Stimulated activated effector memory CD8-positive, alpha-beta T cell treated with anti-CD3 and anti-CD28 coated beads, Interleukin-12 subunit alpha, Interleukin-12 subunit beta, amount 100 ng/mL, for 72 hours (primary cell): ENCODE data around the gene MAN2C1.
A peak's percentile ranks its signal among the peaks of the same experiment; 100 is the strongest.
"Not testable (repeated sequence)": the region's sequence is repeated elsewhere in the genome, so short reads cannot be mapped to it uniquely, and the experiment has no call there.

Source experiments
- ATAC-seq: fragments of 150-1000 bp; cut with Tn5 transposase; 2 replicates; pipeline ENCODE4 v1.10.0; 2021
- DNase-seq, 2 donors: peaks; one replicate each; pipeline ENCODE4 v3.0.0; 2021 to 2022; ENCODE audit warnings: low spot score in 2 of 2
- H3K27ac Mint-ChIP-seq: one replicate; pipeline ENCODE4 v1.8.0; 2022; ENCODE audit warnings: mild to moderate bottlenecking, mixed read lengths
- H3K36me3 Mint-ChIP-seq: one replicate; pipeline ENCODE4 v1.8.0; 2022; ENCODE audit warnings: mild to moderate bottlenecking, mixed read lengths
- H3K4me1 Mint-ChIP-seq: one replicate; pipeline ENCODE4 v1.8.0; 2022; ENCODE audit warnings: mixed read lengths
- H3K4me3 Mint-ChIP-seq: one replicate; pipeline ENCODE4 v1.8.0; 2022; ENCODE audit warnings: mild to moderate bottlenecking, mixed read lengths
- H3K9me3 Mint-ChIP-seq: one replicate; pipeline ENCODE4 v1.8.0; 2022; ENCODE audit warnings: mixed read lengths

MAN2C1 gene

DNA sequence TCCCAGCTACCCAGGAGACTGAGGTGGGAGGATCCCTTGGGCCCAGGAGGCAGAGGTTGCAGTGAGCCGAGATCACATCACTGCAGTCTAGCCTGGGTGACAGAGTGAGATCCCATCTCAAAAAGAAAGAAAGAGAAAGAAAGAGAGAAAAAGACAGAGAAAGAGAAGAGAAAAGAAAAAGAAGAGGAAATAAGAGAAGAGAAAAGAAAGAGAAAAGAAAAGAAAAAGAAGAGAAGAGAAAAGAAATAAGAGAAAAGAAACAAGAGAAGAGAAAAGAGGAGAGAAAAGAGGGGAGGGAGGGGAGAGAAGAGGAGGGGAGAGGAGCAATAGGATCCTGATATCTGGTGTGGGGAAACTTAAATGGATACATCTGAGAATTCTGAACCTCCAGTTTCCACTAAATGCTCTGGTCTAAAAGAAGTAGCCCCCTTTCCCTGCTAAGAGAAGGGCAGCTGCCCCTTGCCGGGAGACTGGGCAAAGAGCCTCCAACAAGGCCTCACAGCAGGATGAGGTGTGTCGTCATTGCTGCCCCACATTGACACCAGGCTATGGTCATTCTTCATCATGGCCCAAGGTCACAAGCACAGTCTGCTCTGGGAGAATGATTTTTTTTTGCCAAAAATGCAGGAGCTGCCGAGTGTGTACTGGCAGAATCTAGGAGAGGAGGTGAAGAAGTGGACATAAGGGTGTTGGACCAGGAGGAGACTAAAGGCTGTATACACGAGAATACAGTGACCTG, 53.7 kb downstream of the MAN2C1 start:
- Mint-ChIP-seq H3K4me3 (no peak overlapping the region), H3K4me1 (peaks cover 15% of the 10 kb centered on the region), H3K36me3 (no peaks in the 10 kb centered on the region), H3K9me3 (no peaks in the 10 kb centered on the region), H3K27ac (no peak overlapping the region)
- no peak for DNase-seq
- ATAC-seq, result no peak

DNA sequence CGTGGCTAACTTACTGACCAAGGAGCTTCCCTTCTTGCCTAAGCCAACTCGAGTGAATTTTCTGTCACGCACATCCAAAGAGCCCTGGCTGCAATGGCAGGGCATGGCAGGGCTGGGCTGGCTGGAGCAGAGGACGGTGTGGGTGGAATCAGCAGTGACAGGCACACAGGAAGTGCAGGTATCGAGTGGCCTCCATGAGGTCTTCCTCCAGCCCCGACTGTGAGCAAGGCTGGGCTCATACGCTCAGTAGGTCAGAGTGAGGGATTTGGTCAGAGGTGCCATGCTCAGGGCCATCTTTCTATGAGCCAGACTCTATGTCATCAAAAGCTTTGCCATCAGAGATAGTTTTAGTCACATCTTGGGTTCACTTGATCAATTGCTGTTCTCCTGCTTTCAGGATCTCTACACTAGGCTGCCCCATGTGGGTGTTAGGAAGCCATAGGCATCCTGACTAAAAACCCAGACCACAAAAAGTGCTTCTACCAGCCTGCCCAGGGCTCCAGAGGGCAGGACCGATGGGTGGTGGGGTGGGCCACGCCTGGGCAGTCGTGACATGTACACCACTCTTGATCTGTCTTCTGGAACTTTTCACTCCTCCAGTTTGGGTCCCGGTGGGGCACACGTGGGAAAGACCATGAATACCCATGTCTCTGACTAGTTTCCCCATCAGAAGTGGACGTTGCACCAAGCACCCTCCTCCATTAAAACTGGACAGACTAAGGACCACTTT, 55.1 kb downstream of the MAN2C1 start:
- Mint-ChIP-seq H3K36me3 (no peaks in the 10 kb centered on the region), H3K4me3 (no peak overlapping the region), H3K27ac (no peak overlapping the region), H3K4me1 (peaks cover 15% of the 10 kb centered on the region), H3K9me3 (no peaks in the 10 kb centered on the region)
- ATAC-seq (peak; percentile 89), DNase-seq (no peak)

DNA sequence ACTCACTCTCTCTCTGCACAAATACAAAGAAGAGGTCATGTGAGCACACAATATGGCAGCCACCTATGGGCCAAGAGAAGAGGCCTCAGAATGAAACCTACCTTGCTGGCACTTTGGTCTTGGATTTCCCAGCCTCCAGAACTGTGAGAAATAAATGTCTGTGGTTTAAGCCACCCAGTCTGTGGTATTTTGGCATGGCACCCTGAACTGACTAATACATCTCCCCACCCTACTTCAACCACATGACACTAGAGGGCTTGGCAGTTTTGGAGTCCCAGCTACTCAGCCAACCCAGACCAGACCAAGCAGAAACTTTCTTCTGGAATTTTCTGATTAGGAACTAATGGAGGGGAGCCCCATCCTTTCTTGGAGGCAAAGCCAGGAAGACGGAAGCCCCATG, 55.9 kb downstream of the MAN2C1 start:
- H3K9me3 Mint-ChIP-seq, H3K27ac Mint-ChIP-seq, H3K36me3 Mint-ChIP-seq, H3K4me3 Mint-ChIP-seq, DNase-seq: not testable (repeated sequence)
- H3K4me1 Mint-ChIP-seq, result peaks cover 15% of the 10 kb centered on the region
- ATAC-seq, result peak; percentile 57

DNA sequence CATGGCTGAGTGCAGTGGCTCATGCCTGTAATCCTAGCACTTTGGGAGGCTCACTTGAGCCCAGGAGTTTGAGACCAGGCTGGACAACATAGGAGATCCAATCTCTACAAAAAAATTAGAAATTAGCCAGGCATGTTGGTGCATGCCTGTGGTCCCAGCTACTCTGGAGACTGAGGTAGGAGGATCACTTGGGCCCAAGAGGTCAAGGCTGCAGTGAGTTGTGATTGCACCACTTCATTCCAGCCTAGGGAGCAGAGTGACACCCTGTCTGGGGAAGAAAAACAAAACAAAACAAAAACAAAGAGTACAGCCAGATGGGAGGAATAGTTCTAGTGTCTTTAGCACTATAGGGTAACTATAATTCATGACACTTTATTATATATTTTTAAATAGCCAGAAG, 58.7 kb downstream of the MAN2C1 start:
- no peak overlapping the region for H3K4me3 Mint-ChIP-seq

DNA sequence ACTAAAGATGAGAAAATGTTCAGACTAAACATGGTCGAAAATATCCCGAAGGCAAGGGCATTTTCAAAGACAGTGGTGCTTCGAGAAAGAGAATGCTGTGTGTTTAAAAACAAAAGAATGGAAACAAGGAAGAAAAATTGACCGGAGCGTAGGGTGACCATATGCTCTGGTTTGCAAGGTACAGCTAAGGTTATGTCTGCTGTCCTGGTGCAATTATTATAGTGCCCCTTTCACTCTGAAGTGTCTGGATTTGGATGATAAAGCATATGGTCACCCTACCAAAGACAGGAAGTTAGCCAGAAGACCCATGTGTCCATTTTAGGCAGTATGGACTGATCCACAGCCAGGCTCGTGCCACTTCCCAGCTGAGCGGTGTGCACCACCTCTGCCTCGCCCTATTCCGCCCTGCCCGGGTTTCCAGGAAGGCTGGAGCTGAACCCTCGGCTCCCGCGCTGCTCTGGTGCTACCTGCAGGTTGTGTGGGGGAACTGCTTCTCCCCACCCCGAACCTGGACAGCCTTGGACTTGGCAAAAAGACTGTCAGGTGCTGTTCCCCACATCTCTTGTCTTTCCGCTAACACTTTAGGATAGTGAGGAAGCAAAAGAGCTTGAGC, 60.5 kb downstream of the MAN2C1 start:
- no peaks in the 10 kb centered on the region for H3K9me3 Mint-ChIP-seq
- ATAC-seq, result peak; percentile 53
- no peaks in the 10 kb centered on the region for H3K36me3 Mint-ChIP-seq
- no peak overlapping the region for H3K27ac Mint-ChIP-seq
- no peak overlapping the region for H3K4me3 Mint-ChIP-seq
- DNase-seq, result no peak
- H3K4me1 Mint-ChIP-seq, result peaks cover 6% of the 10 kb centered on the region

More for the DNA sequence above, 58.7 kb downstream of the MAN2C1 start:
- no peak for DNase-seq
- H3K27ac Mint-ChIP-seq, result no peak overlapping the region
- no peaks in the 10 kb centered on the region for H3K9me3 Mint-ChIP-seq
- no peak for ATAC-seq
- peaks cover 15% of the 10 kb centered on the region for H3K4me1 Mint-ChIP-seq
- H3K36me3 Mint-ChIP-seq, result no peaks in the 10 kb centered on the region

DNA sequence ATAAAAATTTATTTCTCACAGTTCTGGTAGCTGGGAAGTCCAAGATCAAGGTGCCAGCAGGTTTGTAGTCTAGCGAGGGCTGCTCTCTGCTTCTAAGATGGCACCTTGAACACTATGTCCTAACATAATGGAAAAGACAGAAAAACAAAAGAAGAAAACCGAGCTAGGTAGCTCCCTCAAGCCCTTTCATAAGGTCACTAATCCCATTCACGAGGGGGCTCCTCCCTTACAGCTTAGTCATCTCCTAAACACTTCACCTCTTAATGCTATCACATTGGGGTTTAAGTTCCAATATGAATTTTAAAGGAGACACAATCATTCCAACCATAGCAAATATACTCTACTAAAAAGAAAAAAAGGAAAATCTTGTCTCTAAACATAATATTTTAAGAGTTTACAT, 62.2 kb downstream of the MAN2C1 start:
- DNase-seq, result no peak
- no peak overlapping the region for H3K27ac Mint-ChIP-seq
- no peaks in the 10 kb centered on the region for H3K4me1 Mint-ChIP-seq

More for the DNA sequence above, 62.2 kb downstream of the MAN2C1 start:
- no peak overlapping the region for H3K4me3 Mint-ChIP-seq
- H3K9me3 Mint-ChIP-seq, result no peaks in the 10 kb centered on the region
- no peak for ATAC-seq
- no peaks in the 10 kb centered on the region for H3K36me3 Mint-ChIP-seq
